Caco-2 (cell line): ENCODE data around the gene LUZP4. TPM values are rescaled to one million over a fixed set of nuclear protein-coding genes. Genes with fewer than 3 reads are reported as not detected.

ENCODE experiments used
- BruUV-seq: library from RNA; stranded (reverse); fragments of 400-500 nt; replicated peaks from 2 replicates; lab custom pipeline; 2021; lab: Mats Ljungman, UMichigan
- CTCF ChIA-PET: fragments of 300-600 bp; sonication (Branson Sonifier 250); formaldehyde crosslinking; loops from one replicate; lab custom pipeline; 2022; ENCODE audit warnings: antibody characterized with exemption; lab: Charles Lee
- POLR2A ChIA-PET: fragments of 300-600 bp; sonication (Branson Sonifier 250); formaldehyde crosslinking; loops from one replicate; lab custom pipeline; 2022; ENCODE audit warnings: antibody characterized with exemption; lab: Charles Lee
- DNase-seq, 2 experiments: peaks; one replicate each; pipeline versions ENCODE4 v3.0.0 to v3.0.0-alpha.2; 2020 to 2022
- H3K27me3 ChIP-seq: replicated peaks from 2 replicates; pipeline ENCODE4 v1.6.0; 2011; ENCODE audit warnings: low read length; ENCODE audit not compliant: control insufficient read depth, insufficient read depth
- H3K36me3 ChIP-seq: 2 replicates; pipeline ENCODE4 v1.5.1; 2011; ENCODE audit warnings: low read length; ENCODE audit not compliant: control insufficient read depth, insufficient read depth
- H3K4me1 ChIP-seq: fragments of 250-450 bp; sonication (Bioruptor Pico); 2 replicates; pipeline ENCODE4 v1.5.1; 2020; ENCODE audit warnings: mild to moderate bottlenecking
- H3K4me3 ChIP-seq: 2 replicates; pipeline ENCODE4 v1.5.1; 2011; ENCODE audit warnings: low read depth, mild to moderate bottlenecking, control low read depth, low read length
- H3K9me3 ChIP-seq: fragments of 250-450 bp; sonication (Bioruptor Pico); 2 replicates; pipeline ENCODE4 v1.5.1; 2020; ENCODE audit warnings: mild to moderate bottlenecking, moderate library complexity
- H3K27ac Mint-ChIP-seq: one replicate; pipeline ENCODE4 v1.8.0; 2022; ENCODE audit warnings: mixed read lengths; ENCODE audit not compliant: unreplicated experiment
- H3K27me3 Mint-ChIP-seq: one replicate; pipeline ENCODE4 v1.8.0; 2022; ENCODE audit warnings: mixed read lengths; ENCODE audit not compliant: insufficient read depth, unreplicated experiment
- H3K36me3 Mint-ChIP-seq: one replicate; pipeline ENCODE4 v1.8.0; 2022; ENCODE audit warnings: mild to moderate bottlenecking, mixed read lengths; ENCODE audit not compliant: insufficient read depth, unreplicated experiment
- H3K4me1 Mint-ChIP-seq: one replicate; pipeline ENCODE4 v1.8.0; 2022; ENCODE audit warnings: low read depth, mixed read lengths; ENCODE audit not compliant: unreplicated experiment
- H3K4me3 Mint-ChIP-seq: one replicate; pipeline ENCODE4 v1.8.0; 2022; ENCODE audit warnings: mild to moderate bottlenecking, moderate library complexity, mixed read lengths; ENCODE audit not compliant: unreplicated experiment
- H3K9me3 Mint-ChIP-seq: one replicate; pipeline ENCODE4 v1.8.0; 2022; ENCODE audit warnings: mixed read lengths; ENCODE audit not compliant: unreplicated experiment
- CTCF ChIP-seq, 2 experiments: fragments of 200-600 bp in 1 of 2; IDR thresholded peaks; 1 replicate in 1 of 2; 2 replicates in 1 of 2; pipeline versions ENCODE4 v1.5.1 to v1.8.0; 2011 to 2022; ENCODE audit warnings: antibody characterized with exemption in 1 of 2, control low read depth in 1 of 2, inconsistent platforms in 1 of 2, low read depth in 1 of 2, low read length in 1 of 2, mild to moderate bottlenecking in 1 of 2, moderate library complexity in 1 of 2; ENCODE audit not compliant: insufficient read depth in 1 of 2, severe bottlenecking in 1 of 2, unreplicated experiment in 1 of 2
- intact Hi-C: fragments of 100-400 bp; cut with micrococcal nuclease; formaldehyde crosslinking; loops from one replicate; pipeline ENCODE4 v1.10.0; 2022; ENCODE audit not compliant: unreplicated experiment
- total RNA-seq: library from RNA; stranded (reverse); gene quantifications from 2 replicates; pipeline ENCODE4 v1.2.3, GENCODE V29; 2022

Gene LUZP4
- total RNA-seq, 1 experiment from 2014 or later: not detected

DNA sequence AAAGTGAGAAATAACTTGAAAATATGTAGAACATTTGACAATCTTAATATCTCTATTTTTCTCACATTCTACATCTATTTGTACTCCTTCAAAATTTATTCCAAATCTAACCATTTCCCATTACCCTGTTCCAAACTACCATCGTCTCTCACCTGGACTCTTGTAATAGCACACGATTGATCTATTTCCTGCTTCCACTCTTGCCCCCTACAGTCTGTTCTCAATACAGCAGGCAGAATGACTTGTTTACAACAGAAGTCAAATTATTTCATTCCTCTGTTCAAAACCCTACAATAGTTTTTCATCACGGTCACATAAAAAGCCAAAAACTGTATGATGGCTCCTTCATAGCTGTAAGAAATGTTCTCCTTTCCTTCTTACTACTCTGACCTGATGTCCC is 21.1 kb upstream of the LUZP4 start:
- no peaks in the 10 kb centered on the region for H3K4me1 Mint-ChIP-seq
- intact Hi-C loops: loop anchor here (1.0 kb wide), 1 partner anchor 41 kb away; no protein-coding TSS in a partner anchor
- Histone ChIP-seq H3K27me3 (no peaks in the 10 kb centered on the region), H3K9me3 (no peaks in the 10 kb centered on the region), H3K4me1 (no peaks in the 10 kb centered on the region), H3K36me3 (no peaks in the 10 kb centered on the region), H3K4me3 (no peak overlapping the region)
- H3K27me3 Mint-ChIP-seq: no peaks in the 10 kb centered on the region
- TF ChIP-seq CTCF (IDR thresholded peaks at IDR 0.05; ENCODE audit: insufficient read depth in 1 of 2, low read depth in 1 of 2, low read length in 1 of 2, severe bottlenecking in 1 of 2, unreplicated experiment in 1 of 2): peak in 1 of 2 experiments; percentile 29
- H3K27ac Mint-ChIP-seq: no peak overlapping the region
- POLR2A ChIA-PET: no interaction called here
- CTCF ChIA-PET: no interaction called here
- no peak overlapping the region for H3K4me3 Mint-ChIP-seq
- DNase-seq: peak in 1 of 2 experiments; percentile 4
- BruUV-seq: no TSS peak
- no peaks in the 10 kb centered on the region for H3K36me3 Mint-ChIP-seq
- H3K9me3 Mint-ChIP-seq: no peaks in the 10 kb centered on the region

DNA sequence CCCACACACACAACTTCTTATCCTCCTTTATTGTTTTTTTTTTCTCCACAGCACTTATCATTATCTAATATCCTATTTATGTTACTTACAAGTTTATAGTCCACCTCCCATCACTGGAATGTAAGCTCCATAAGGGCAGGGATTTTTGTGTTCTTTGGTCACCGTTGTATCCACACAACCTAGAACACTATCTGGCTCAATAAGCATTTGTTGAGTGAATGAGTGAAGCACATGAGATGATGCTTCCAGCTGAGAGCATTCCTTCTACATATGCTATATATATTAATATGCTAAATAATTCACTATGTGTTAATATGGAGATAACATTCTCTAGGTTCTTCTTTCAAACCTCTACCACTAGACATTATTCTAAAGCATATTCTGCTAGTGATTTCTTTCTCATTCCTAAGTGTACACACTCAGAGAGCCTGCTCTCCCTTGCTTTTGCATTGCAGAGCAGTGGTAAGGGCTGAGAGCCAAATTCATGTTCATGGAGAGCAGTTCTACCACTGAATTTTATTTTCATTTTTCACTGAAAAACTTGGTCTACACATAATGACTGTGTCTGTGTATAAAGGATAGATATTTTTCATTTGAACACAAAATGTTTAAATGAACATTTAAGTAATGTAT is 20.3 kb upstream of the LUZP4 start:
- H3K9me3 ChIP-seq: no peaks in the 10 kb centered on the region
- Mint-ChIP-seq H3K27ac (no peak overlapping the region), H3K4me1 (no peaks in the 10 kb centered on the region), H3K27me3 (no peaks in the 10 kb centered on the region), H3K36me3 (no peaks in the 10 kb centered on the region), H3K9me3 (no peaks in the 10 kb centered on the region), H3K4me3 (no peak overlapping the region)
- no peaks in the 10 kb centered on the region for H3K36me3 ChIP-seq
- POLR2A ChIA-PET: no interaction called here
- H3K4me1 ChIP-seq: no peaks in the 10 kb centered on the region
- no peak overlapping the region for H3K4me3 ChIP-seq
- TF ChIP-seq CTCF (IDR thresholded peaks at IDR 0.05; ENCODE audit: insufficient read depth in 1 of 2, low read depth in 1 of 2, low read length in 1 of 2, severe bottlenecking in 1 of 2, unreplicated experiment in 1 of 2): no peak
- BruUV-seq: no TSS peak
- CTCF ChIA-PET: no interaction called here
- intact Hi-C loops: no loop called here
- no peak for DNase-seq
- H3K27me3 ChIP-seq: no peaks in the 10 kb centered on the region

- Mint-ChIP-seq H3K4me1 (no peaks in the 10 kb centered on the region), H3K27me3 (peaks cover 6% of the 10 kb centered on the region), H3K36me3 (no peaks in the 10 kb centered on the region), H3K4me3 (no peak overlapping the region), H3K9me3 (peaks cover 12% of the 10 kb centered on the region), H3K27ac (no peak overlapping the region)
- POLR2A ChIA-PET: no interaction called here
- no peaks in the 10 kb centered on the region for H3K9me3 ChIP-seq
- intact Hi-C loops: loop anchor here (1.0 kb wide), 1 partner anchor 58 kb away; no protein-coding TSS in a partner anchor
- H3K4me3 ChIP-seq: no peak overlapping the region
- H3K36me3 ChIP-seq: no peaks in the 10 kb centered on the region
- no peaks in the 10 kb centered on the region for H3K4me1 ChIP-seq
- no peak for DNase-seq
- H3K27me3 ChIP-seq: no peaks in the 10 kb centered on the region
- no peak for TF ChIP-seq CTCF (IDR thresholded peaks at IDR 0.05; ENCODE audit: insufficient read depth in 1 of 2, low read depth in 1 of 2, low read length in 1 of 2, severe bottlenecking in 1 of 2, unreplicated experiment in 1 of 2)
- no TSS peak for BruUV-seq
- CTCF ChIA-PET: interaction anchor here (1.0 kb wide), 1 partner anchor 58 kb away, joined by 5 read pairs; no protein-coding TSS in a partner anchor
These were observed 4.6 kb upstream of the LUZP4 start for GRCh38 chrX:115284877-115285276.
